Measurements from ENCODE around the gene CNNM2. TPM values are rescaled to one million over a fixed set of nuclear protein-coding genes. Genes with fewer than 3 reads are reported as not detected.
"Not testable (repeated sequence)": the region's sequence is repeated elsewhere in the genome, so short reads cannot be mapped to it uniquely, and the experiment has no call there.

CNNM2 gene
- total and polyA plus RNA-seq, 2 experiments from 2014 or later: 1.0 to 5.7 TPM

- H3K9ac ChIP-seq: no peak overlapping the region
- H3K79me2 ChIP-seq (ENCODE audit: insufficient read depth): no peaks in the 10 kb centered on the region
- no peak overlapping the region for H3K4me2 ChIP-seq (ENCODE audit: unreplicated experiment)
- no peak overlapping the region for H3K4me3 ChIP-seq
- H3K9me3 ChIP-seq (ENCODE audit: low read depth): no peaks in the 10 kb centered on the region
- no peak overlapping the region for H3K27ac ChIP-seq
- in situ Hi-C loops (cut with MboI): no loop called here
- no peaks in the 10 kb centered on the region for H3F3A ChIP-seq (ENCODE audit: insufficient read depth)
- DNase-seq: no peak
- H4K20me1 ChIP-seq (ENCODE audit: insufficient read depth): no peaks in the 10 kb centered on the region
- H3K9me2 ChIP-seq (ENCODE audit: insufficient read depth): no peaks in the 10 kb centered on the region
- H3K4me1 ChIP-seq (ENCODE audit: insufficient read depth): no peaks in the 10 kb centered on the region
- no peaks in the 10 kb centered on the region for H3K27me3 ChIP-seq (replicated peaks; ENCODE audit: insufficient read depth)
- TF ChIP-seq EZH2 (IDR thresholded peaks at IDR 0.05; ENCODE audit: insufficient read depth, poor library complexity, severe bottlenecking): no peak
- TF ChIP-seq EZH2phosphoT487 (IDR thresholded peaks at IDR 0.05; ENCODE audit: insufficient read depth, low read depth): no peak
- no peak overlapping the region for H2AFZ ChIP-seq
- H3K36me3 ChIP-seq (ENCODE audit: low read depth): no peaks in the 10 kb centered on the region
Observed at GRCh38 chr10:102996876-102997275, 78.8 kb downstream of the CNNM2 start.

GRCh38 chr10:102997998-102998397 is 79.9 kb downstream of the CNNM2 start:
- H3F3A ChIP-seq (ENCODE audit: insufficient read depth): no peaks in the 10 kb centered on the region
- H3K9ac ChIP-seq: no peak overlapping the region
- H3K4me3 ChIP-seq: no peak overlapping the region
- H3K27ac ChIP-seq: no peak overlapping the region
- H3K27me3 ChIP-seq (replicated peaks; ENCODE audit: insufficient read depth): no peaks in the 10 kb centered on the region
- no peaks in the 10 kb centered on the region for H3K9me3 ChIP-seq (ENCODE audit: low read depth)
- no peak overlapping the region for H2AFZ ChIP-seq
- no peaks in the 10 kb centered on the region for H4K20me1 ChIP-seq (ENCODE audit: insufficient read depth)
- H3K79me2 ChIP-seq (ENCODE audit: insufficient read depth): no peaks in the 10 kb centered on the region
- H3K4me2 ChIP-seq (ENCODE audit: unreplicated experiment): no peak overlapping the region
- no peaks in the 10 kb centered on the region for H3K36me3 ChIP-seq (ENCODE audit: low read depth)
- TF ChIP-seq EZH2 (IDR thresholded peaks at IDR 0.05; ENCODE audit: insufficient read depth, poor library complexity, severe bottlenecking) (no peak), EZH2phosphoT487 (IDR thresholded peaks at IDR 0.05; ENCODE audit: insufficient read depth, low read depth) (no peak)
- no peaks in the 10 kb centered on the region for H3K4me1 ChIP-seq (ENCODE audit: insufficient read depth)
- no peaks in the 10 kb centered on the region for H3K9me2 ChIP-seq (ENCODE audit: insufficient read depth)
- DNase-seq: no peak
- in situ Hi-C loops (cut with MboI): no loop called here
- 65 to 75% methylated on average over 1 of the region's 1 CpG for WGBS, 2 experiments (ENCODE audit: low coverage in 1 of 2, low lambda C conversion rate in 2 of 2, missing lambda C conversion rate in 2 of 2)

GRCh38 chr10:102998399-102998907 is 80.4 kb downstream of the CNNM2 start:
- no peak overlapping the region for H2AFZ ChIP-seq
- H3K4me2 ChIP-seq (ENCODE audit: unreplicated experiment): no peak overlapping the region
- H3F3A ChIP-seq (ENCODE audit: insufficient read depth): no peaks in the 10 kb centered on the region
- H3K4me3 ChIP-seq: no peak overlapping the region
- H3K4me1 ChIP-seq (ENCODE audit: insufficient read depth): no peaks in the 10 kb centered on the region
- DNase-seq: no peak
- H3K27ac ChIP-seq: no peak overlapping the region
- 86 to 92% methylated on average over 7 of the region's 7 CpGs for WGBS, 2 experiments (ENCODE audit: low coverage in 1 of 2, low lambda C conversion rate in 2 of 2, missing lambda C conversion rate in 2 of 2)
- no peaks in the 10 kb centered on the region for H3K9me2 ChIP-seq (ENCODE audit: insufficient read depth)
- H3K9me3 ChIP-seq (ENCODE audit: low read depth): no peaks in the 10 kb centered on the region
- H3K79me2 ChIP-seq (ENCODE audit: insufficient read depth): no peaks in the 10 kb centered on the region
- no peak for TF ChIP-seq EZH2phosphoT487 (IDR thresholded peaks at IDR 0.05; ENCODE audit: insufficient read depth, low read depth)
- TF ChIP-seq EZH2 (IDR thresholded peaks at IDR 0.05; ENCODE audit: insufficient read depth, poor library complexity, severe bottlenecking): no peak
- H4K20me1 ChIP-seq (ENCODE audit: insufficient read depth): no peaks in the 10 kb centered on the region
- H3K36me3 ChIP-seq (ENCODE audit: low read depth): no peaks in the 10 kb centered on the region
- in situ Hi-C loops (cut with MboI): no loop called here
- no peaks in the 10 kb centered on the region for H3K27me3 ChIP-seq (replicated peaks; ENCODE audit: insufficient read depth)
- no peak overlapping the region for H3K9ac ChIP-seq

- H3K9me2 ChIP-seq (ENCODE audit: insufficient read depth); H3K27ac ChIP-seq; DNase-seq; H2AFZ ChIP-seq; H3K4me1 ChIP-seq (ENCODE audit: insufficient read depth); in situ Hi-C loops (cut with MboI); H3K4me3 ChIP-seq; H3F3A ChIP-seq (ENCODE audit: insufficient read depth); H3K27me3 ChIP-seq (replicated peaks; ENCODE audit: insufficient read depth); H3K9me3 ChIP-seq (ENCODE audit: low read depth); H3K4me2 ChIP-seq (ENCODE audit: unreplicated experiment); H3K79me2 ChIP-seq (ENCODE audit: insufficient read depth); H3K36me3 ChIP-seq (ENCODE audit: low read depth); H3K9ac ChIP-seq; H4K20me1 ChIP-seq (ENCODE audit: insufficient read depth): not testable (repeated sequence)
- 90 to 94% methylated on average over 7 of the region's 7 CpGs for WGBS, 2 experiments (ENCODE audit: low coverage in 1 of 2, low lambda C conversion rate in 2 of 2, missing lambda C conversion rate in 2 of 2)
Observed at GRCh38 chr10:103000050-103000449, 82.0 kb downstream of the CNNM2 start.

- Histone ChIP-seq H3K9me2 (ENCODE audit: insufficient read depth) (no peaks in the 10 kb centered on the region), H3K4me1 (ENCODE audit: insufficient read depth) (no peaks in the 10 kb centered on the region), H2AFZ (no peak overlapping the region), H3K79me2 (ENCODE audit: insufficient read depth) (no peaks in the 10 kb centered on the region), H3K4me2 (ENCODE audit: unreplicated experiment) (no peak overlapping the region), H3F3A (ENCODE audit: insufficient read depth) (no peaks in the 10 kb centered on the region), H3K9me3 (ENCODE audit: low read depth) (no peaks in the 10 kb centered on the region), H4K20me1 (ENCODE audit: insufficient read depth) (no peaks in the 10 kb centered on the region), H3K9ac (no peak overlapping the region), H3K27me3 (replicated peaks; ENCODE audit: insufficient read depth) (no peaks in the 10 kb centered on the region), H3K27ac (no peak overlapping the region), H3K4me3 (no peak overlapping the region), H3K36me3 (ENCODE audit: low read depth) (no peaks in the 10 kb centered on the region)
- 68 to 70% methylated on average over 5 of the region's 5 CpGs for WGBS, 2 experiments (ENCODE audit: low coverage in 1 of 2, low lambda C conversion rate in 2 of 2, missing lambda C conversion rate in 2 of 2)
- no peak for TF ChIP-seq EZH2phosphoT487 (IDR thresholded peaks at IDR 0.05; ENCODE audit: insufficient read depth, low read depth)
- no peak for TF ChIP-seq EZH2 (IDR thresholded peaks at IDR 0.05; ENCODE audit: insufficient read depth, poor library complexity, severe bottlenecking)
- in situ Hi-C loops (cut with MboI): no loop called here
- no peak for DNase-seq
Observed at GRCh38 chr10:103007017-103007416, 88.9 kb downstream of the CNNM2 start.
